HL-60/S4 treated with retinoic acid at 250 ng/mL for 4 days and 3 days (cell line): Measurements from ENCODE around the gene DPM3.
"Not testable (repeated sequence)": the region's sequence is repeated elsewhere in the genome, so short reads cannot be mapped to it uniquely, and the experiment has no call there.

ENCODE experiments used
- in situ Hi-C: fragments of 300-500 bp; cut with MboI; formaldehyde crosslinking; loops from 2 replicates; pipeline ENCODE4 v1.7.0; 2022; ENCODE audit warnings: low sequenced_read_pairs

Gene DPM3

DNA sequence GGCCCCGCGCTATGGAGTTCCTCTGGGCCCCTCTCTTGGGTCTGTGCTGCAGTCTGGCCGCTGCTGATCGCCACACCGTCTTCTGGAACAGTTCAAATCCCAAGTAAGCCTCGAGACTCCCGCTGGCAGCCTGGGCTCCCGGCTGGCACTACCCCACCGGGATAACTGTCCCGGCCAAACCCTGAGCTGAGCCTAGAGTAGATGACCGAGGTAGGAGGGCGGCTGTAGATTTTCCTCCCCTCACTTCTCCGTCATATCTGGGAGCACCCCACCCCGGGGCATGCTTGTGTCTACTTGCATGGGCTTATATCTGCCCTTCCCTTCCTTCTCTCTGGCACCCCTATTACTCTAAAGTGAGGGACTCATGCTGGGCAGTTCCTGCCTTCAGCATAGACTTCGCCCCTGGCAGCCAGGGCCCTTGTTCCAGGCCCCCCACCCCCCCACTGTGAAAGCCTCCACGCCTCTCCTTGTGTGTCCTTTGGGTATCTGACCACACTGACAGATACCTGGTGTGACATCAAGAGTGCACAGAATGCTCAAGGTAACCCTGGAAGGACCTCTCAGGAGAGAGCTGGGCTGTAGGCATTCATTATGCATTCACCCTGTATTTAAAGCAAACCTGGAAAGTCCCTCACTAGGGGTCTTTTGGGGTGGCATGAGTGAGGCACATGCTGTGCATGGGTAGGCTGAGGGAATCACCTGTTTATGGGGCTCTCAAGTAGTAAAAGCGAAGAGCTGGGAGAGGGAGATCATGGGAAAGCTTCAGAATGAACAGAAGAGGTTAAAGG is 12.2 kb downstream of the DPM3 start:
- in situ Hi-C loops = no loop called here

DNA sequence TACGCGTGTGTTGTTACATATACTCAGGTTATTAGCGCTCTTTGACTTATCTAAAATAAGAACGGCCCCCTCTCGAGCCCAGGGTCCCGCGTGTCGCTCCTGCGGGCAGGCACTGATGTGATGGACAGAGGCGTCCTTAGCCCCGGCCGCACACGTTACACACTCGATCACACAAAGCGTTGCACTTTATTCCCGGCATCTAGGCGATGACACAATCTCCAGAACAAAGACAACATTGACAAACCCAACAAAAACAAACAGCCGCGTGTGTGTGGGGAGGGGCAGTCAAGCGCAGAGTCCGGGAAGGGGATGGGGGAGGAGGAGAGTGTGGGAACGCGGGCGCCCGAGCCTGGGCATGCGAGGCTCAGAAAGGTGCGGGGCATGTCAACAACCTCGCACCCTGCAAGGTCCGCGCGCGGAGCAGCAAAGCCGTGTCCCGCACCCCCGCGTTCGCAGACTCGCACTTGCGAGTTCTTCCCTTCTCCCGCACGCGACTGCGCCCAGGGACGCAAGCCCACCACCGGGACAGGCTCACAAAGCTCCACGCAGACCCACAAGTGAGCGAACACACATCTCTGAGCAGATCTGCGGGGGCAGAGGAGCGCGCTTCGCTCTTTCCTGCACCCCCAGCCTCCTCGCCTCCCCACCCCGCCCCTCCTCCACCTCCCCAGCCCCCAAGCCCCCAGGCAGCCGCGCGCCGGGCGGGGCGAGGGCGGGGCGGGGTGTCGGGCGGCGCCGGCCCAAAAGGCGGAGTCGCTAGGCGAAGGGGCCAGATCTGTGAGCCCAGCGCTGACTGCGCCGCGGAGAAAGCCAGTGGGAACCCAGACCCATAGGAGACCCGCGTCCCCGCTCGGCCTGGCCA is 13.0 kb downstream of the DPM3 start, which contains the start of gene EFNA1:
TSS of gene EFNA1 (plus strand) at position 772 of the 862 bp plus-strand sequence. CDS start 102 bp downstream, outside the sequence.
- in situ Hi-C loops = no loop called here

DNA sequence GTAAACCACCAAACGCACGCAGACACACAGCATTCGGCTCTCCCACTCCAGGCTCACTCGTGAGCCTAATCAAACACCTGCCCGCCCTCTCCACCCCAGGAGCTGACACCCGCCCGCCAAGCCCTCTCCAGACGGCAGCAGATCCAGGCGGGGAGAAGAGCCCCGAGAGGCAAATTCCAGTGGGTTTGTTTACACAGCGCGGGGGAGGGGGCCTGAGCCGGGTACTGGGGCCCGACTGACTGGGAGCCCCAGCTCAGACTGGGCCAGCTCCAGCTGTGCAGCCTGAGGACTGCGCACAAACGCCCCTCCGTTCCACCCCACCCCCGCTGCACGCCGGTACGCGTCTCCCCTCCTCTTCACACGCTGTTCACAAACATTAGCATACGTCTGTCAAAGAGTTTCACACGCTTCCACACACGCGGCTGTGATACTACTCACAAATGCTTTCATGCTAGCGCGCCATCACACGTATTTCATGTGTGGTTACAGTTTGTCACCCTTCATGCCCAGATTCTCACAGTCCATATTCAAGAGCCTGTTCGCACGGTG is 13.7 kb downstream of the DPM3 start:
- in situ Hi-C loops = no loop called here

DNA sequence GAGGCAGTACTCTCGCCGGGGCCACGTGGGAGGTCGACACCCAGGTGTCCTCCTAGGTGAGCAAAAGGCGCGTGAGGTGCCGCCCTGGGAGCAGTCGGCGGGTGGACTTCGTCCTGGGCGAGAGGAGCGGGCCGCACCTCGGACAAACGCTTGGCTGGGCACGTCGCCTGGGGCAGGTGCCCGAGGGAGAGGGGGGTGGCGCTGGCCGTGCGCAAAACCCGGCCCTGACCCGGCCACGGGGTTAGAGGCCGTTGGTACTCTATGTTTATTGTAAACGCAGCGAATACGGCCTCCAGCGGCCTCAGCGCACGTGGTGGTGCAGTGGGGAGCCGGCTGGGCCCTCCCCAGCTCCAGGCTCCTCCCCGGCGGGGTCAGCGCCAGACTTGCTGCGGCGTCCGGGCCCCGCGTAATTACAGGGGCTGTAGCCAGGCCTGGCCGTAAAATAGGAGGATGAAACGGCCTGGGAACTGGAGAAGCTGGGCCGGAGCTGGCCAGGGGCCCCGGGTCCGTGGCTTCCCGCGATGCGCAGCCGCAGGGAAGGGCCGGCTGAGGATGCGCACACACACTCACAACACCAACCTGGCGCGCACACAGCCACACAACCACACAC is 14.3 kb downstream of the DPM3 start:
- in situ Hi-C loops = no loop called here

DNA sequence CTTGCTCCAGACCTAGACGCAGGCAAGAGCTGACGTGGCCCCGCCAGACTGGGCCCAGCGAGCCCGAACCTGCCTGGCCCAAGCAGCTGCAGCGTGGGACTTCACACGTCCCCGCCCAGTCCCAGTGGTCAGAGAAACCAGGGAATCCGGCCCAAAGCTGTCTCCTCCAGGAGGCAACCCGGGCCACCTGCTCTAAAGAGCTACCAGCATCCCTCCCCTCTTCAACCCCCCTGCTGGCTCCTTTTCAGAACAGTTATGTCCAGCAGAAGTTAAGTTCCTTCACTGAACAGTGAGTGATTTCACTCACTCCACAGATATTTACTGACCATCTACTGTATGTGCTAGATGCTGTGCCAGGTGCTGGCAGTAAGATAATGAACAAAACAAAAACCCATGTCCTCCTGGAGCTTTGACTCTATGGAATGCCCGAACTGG is 14.8 kb downstream of the DPM3 start:
- in situ Hi-C loops = no loop called here

DNA sequence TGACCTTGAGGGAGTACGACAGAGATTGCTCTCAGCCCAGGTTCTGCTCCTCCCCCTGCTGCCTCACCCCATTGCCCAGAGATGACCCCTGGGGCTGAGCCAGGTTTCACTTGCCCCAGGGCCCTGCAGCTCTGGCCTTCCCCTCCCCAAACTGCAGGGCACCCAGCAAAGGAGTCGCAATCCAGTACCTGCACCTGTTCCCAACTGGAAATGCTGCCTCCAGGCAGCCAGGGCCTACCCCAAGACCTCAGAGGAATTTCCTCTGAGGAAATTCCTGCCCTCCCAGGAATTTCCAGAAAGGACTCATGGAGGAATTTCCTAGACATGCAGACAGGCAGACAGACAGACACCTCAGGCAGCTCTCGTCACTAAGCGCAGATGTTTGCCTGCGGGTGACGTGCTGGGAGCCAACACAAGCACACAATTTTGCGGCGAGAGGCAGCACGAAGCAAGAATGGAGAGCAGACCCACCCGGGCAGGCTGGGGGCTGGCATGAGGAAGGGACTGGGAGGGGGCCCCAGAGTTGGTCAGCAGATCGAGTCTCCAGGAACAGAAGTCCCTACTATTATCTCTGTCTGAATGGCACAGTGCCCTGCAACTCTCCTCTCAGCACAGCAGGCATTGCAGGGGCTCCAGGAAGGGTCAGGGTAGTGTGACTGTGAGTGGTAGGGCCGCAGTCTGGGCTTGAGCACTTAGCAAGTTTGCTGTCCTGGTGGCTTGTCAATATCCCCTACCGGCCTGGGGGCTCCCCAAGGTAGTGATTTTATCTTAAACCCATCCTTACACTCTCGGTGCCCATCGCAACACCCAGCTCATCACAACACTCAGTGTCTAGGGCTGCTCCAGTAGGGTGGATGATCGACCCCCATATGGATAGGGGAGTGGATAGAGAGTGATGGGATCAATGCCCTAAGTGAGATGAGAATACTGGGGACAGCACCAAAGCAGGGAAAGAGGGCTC is 15.5 kb downstream of the DPM3 start:
- in situ Hi-C loops = no loop called here

DNA sequence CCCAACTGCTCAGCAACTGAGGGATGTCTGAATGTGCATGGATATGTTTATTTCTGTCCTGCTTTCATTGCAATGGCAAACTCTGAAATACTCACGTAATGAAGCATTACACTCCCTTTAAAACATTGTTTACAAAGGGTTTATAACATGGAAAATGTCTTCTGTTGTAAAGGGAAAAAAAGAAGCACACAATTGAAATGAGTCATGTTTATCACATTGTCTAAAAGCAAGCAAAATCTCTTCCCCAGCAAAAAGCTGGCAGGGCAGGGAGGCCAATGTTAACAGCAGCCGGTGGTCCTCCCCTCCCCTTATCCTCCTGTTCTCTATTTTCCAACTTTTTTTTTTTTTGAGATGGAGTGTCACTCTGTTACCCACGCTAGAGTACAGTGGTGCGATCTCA is 16.5 kb downstream of the DPM3 start:
- in situ Hi-C loops = no loop called here

DNA sequence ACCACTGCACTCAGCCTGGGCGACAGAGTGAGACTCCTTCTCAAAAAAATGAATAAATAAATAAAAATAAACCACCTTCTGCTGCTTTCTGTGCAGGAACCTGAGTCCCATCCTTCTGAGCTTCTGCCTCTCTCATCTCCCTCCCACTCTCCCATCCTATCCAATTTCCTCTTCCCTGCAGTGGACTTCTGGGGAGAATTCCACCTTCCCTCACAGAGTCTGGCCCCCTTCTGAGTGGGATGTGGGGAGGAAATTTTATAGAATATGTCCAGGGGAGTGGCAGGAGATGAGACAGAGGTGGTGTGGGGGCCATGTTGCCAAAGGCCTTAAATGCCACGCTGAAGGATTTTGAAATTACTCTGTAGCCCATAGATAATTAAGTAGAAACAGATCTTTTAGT is 18.0 kb downstream of the DPM3 start:
- in situ Hi-C loops = no loop called here

DNA sequence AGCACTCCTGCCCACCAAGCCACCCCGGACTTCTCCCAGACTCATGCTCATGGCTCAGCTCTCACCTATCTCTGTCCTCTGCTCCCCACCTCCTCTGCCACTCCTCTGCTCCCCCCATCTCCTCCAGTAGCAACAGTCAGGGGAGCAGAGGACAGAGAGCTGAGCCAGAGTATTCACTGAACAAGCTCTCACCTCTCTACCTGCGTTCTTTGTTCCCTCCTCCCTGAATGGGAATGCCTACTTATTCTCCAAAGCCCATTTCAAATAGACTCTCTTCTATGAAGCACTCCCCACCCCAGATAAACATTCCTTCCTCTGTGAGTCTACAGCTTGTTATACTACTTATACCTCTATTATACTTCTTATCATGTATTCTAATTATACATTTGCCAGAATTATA is 19.1 kb downstream of the DPM3 start:
- in situ Hi-C loops = no loop called here

DNA sequence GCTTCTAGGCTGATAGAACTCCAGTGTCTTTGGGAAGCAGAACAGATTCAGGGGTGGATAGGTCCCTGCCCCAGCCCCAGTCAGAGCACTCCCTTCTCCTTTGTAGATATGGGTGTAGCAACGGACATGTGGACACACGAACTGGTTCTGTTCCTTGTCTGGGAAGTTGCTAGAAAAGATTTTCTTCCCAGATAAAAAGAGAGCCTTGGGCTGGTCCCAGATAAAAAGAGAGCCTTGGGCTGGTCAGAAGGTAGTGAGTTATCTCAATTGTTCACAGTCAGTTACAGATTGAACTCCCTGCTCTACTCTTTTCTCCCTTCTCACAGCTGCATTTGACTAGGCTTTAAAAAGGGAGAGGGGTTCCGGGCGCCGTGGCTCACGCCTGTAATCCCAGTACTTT is 20.1 kb downstream of the DPM3 start:
- in situ Hi-C loops = no loop called here

DNA sequence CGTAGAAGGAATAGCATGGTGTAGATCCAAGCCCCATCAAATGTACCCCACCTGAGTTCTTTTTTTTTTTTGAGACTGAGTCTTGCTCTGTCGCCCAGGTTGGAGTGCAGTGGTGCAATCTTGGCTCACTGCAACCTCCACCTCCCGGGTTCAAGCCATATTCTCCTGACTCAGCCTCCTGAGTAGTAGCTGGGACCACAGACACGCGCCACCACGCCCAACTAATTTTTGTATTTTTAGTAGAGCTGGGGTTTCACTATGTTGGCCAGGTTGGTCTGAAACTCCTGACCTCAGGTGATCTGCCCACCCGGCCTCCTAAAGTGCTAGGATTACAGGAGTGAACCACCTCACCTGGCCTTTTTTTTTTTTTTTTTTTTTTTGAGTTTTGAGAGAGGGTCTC is 22.2 kb downstream of the DPM3 start:
- in situ Hi-C loops = not testable (repeated sequence)

DNA sequence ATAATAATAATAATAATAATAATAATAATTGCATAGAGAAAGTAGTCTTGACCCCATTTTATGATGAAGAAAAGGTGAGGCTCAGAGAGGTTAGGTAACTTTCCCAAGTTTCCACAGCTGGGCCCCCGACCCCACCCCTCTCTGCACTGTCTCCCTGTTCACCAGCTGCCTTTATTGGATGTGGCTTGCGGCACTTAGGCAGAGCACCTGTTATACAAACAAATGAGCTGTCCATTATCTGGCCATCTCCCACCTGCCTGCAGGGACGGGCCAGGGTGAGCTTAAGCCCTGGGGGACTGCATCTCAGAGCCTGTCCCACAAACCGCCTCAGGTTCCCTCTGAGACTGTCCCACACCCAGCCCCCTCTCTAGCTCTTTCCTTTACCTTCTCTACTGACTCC is 22.7 kb downstream of the DPM3 start:
- in situ Hi-C loops = no loop called here

DNA sequence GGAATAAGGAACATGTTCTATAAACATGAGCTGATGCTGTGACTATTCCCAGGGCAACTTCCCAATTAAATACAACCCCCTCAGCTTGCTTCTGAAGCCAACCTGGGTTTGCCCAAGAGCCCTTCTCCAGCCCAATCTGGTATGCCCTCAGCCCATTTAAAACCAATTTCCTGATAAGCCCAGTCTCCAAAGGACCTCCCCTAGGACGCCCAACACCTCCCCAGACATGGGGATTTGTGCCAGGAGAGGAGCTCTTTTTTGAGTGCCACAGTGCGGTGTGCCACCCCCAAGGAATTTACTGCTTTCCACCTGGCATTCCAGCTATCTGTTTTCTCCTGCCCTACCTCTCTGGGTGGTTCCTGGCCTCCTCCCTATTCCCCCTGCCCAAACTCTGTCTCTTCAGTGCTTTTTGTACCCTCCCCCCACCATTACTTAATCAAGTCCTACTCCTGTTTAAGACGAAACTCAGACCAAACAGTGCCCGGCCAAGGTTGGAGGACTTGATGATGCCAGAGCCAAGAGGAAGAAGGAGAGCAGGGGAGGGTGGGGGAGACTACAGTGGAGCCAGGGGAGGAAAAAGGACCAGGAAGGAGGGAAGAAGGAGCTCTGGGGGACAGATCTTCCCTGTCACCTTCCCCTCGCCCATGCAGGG is 24.1 kb downstream of the DPM3 start:
- in situ Hi-C loops = no loop called here

DNA sequence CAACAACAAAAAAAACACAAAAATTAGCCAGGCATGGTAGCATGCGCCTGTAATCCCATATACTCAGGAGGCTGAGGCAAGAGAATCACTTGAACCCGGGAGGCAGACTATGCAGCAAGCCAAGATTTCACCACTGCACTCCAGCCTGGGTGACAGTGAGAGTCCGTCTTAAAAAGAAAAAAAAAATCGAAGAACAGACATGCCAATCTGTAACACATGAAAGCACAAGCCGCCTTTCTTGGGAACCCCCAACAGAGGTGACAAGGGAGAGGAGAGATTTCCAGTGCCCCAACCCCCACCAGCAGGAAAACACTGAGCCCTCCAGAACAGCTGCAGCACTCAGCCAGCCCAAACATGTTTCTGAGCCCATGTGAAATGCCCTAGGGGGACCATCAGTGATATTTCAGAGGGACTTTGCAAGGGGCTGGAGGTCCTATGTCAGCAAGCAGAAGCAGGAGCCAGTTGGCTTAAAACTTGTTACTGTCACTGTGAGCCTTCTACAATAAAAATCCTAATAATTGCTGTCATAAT is 26.8 kb downstream of the DPM3 start:
- in situ Hi-C loops = no loop called here

DNA sequence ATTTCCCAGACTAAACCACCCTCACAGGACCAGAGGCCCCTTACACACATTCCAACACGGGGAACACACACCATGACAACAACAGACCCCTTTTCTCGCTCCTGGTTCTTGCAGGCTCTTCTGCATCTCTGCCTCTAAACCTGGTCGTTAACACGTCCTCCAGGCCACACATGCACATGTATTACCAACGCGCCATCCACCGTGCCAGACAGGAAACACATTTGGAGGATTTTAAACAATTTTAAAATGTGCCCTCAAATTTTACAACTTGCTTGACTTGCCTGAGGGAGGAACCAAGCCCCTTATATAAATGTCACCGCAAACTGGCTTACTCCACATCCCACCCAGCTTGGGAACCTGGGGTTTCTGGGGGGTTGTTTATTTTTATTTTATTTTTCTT is 29.5 kb downstream of the DPM3 start:
- in situ Hi-C loops = no loop called here

DNA sequence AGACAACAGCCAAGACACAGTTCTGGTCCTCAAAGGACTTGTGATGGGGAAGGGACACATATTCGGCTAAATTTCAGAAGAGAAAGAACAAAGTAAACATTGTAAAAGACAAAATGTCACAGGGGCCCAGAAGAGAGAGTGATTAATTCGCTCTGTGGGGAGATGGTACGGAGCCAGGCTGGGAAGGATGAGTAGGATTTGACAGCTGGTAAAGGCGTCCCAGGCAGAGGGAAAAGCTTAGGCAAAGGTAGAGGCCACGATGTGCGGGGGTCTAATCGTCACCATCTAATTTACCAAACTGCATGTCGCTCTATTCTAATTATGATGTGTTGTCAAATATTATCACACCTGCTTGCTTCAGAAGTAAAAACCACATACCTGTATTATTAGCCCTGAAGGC is 29.9 kb downstream of the DPM3 start:
- in situ Hi-C loops = no loop called here

DNA sequence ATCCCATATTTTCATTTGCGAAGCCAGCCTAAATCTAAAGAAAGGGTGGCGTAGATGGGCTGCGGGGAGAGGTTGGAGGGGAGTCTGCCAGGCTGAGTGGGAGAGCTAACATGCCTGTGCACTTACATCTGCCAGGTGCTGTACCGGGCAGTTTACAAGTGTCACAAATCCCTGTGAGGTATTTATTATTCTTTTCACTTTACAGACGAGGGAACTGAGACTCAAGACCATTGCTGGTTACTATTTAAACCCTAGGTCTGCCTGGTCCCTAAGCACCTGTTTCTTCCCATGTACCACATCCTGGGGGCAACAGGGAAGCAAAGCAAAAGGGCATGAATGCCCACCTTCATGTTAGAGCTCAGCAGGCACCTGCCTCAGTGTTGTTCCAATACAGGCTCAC is 32.0 kb downstream of the DPM3 start:
- in situ Hi-C loops = no loop called here

DNA sequence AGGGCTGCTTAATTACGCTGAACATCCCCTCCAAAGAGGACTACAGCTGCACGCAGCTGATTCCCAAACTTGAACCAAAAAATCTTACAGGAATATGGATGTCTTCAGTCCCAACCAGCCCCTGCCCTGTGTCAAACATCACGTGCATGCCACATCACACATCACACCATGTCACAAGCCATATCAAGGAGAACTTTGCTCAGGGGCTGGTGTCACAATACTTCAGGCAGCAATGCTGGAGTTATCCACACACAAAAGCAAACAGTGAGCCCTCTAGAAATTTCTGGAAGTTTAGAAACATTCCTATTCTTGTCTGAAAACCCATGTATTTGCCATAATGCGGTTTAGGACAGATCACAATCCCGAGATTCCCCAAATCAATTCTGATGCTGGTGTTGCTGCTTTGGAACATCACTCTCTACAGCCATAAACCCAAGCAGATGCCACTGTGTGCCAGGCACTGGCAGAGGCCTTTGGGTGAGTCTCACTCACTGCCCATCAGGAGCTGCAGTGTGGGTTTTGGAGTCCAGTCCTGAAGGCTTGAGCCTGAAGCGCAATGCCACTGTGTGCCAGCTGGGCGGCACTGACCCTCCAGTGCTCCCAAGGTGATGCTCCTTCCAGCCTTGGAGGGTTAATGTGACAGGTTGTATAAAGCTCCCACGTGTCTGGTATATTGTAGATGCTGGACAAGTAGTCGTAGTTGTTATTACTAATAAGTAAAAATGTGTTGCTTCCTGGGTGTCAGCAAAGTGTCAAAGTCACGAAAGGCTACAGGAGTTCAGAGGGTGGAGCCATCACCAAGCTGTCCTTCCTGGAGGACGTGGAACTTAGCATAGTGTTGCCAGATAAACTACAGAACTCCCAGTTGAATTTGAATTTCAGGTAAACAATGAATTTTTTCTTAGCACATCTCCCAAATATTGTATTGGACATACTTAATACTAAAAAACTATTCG is 32.7 kb downstream of the DPM3 start:
- in situ Hi-C loops = no loop called here
